Progenitor cell of endocrine pancreas (in vitro differentiated cells): ENCODE results near the gene RCAN1. TPM values are rescaled to one million over a fixed set of nuclear protein-coding genes. Genes with fewer than 3 reads are reported as not detected.

ENCODE experiments used
- DNase-seq: peaks from one replicate; pipeline ENCODE4 v3.0.0; 2021; ENCODE audit warnings: low spot score; ENCODE audit not compliant: unreplicated experiment
- H3K27ac Mint-ChIP-seq: 2 replicates; pipeline ENCODE4 v1.8.0; 2021; ENCODE audit warnings: mild to moderate bottlenecking, moderate library complexity, mixed read lengths
- H3K27me3 Mint-ChIP-seq: 2 replicates; pipeline ENCODE4 v1.8.0; 2021; ENCODE audit warnings: mixed read lengths
- H3K36me3 Mint-ChIP-seq: 2 replicates; pipeline ENCODE4 v1.8.0; 2022; ENCODE audit warnings: mixed read lengths; ENCODE audit not compliant: insufficient read depth
- H3K4me1 Mint-ChIP-seq: 2 replicates; pipeline ENCODE4 v1.8.0; 2021; ENCODE audit warnings: low read depth, mixed read lengths
- H3K4me3 Mint-ChIP-seq: 2 replicates; pipeline ENCODE4 v1.8.0; 2021; ENCODE audit warnings: low read depth, mild to moderate bottlenecking, moderate library complexity, mixed read lengths
- H3K9me3 Mint-ChIP-seq: 2 replicates; pipeline ENCODE4 v1.8.0; 2021; ENCODE audit warnings: low read depth, mixed read lengths
- total RNA-seq: library from RNA; stranded (reverse); gene quantifications from 2 replicates; pipeline ENCODE4 v1.2.1, GENCODE V29; 2021
- TF ChIP-seq, protein P1 (sequence below): fragments of 200-600 bp; sonication (generic); IDR thresholded peaks from one replicate; pipeline ENCODE4 v1.5.0; 2021; ENCODE audit warnings: antibody characterized with exemption, mild to moderate bottlenecking; ENCODE audit not compliant: unreplicated experiment

Gene RCAN1
- total RNA-seq, 1 donor from 2014 or later: 11.6 TPM

DNA sequence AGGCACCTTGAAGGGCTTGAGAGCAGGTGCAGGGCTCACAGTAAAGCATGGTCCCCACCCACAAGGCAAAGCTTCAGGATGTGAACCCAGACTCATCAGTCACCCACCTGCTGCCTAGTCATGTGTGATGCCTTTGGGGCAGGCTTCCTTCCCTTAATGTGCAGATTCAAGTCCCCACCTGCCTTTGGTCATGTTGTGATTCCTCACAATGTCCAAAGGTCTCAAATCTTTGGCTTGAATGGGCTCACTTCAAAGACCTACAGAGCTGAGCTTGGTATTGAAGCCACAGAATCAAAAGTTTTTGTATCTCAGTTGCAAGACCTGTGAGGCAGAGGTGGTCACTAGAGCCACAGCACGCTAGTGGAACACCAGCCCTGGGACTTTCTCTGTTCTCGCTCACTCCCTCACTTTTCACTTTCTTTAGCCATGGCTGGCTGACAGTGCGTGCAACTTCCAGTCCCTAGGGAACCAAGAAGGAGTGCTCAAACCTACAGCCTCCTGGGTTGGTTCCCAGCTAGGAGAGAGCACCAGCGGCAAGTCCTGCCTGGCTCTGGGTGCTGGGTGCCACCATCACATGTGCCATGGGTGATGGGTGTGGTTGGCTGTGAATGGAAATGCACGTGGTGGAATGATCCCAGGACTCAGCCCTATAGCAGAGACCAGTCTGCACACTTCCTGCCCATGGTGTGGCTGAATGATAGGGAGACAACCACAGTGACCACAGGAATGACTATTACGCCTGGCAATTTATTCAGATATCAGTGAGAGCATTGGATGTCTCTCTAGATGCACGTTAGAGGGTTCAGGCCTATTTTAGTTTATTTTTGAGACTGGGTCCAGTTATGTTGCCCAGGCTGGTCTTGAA is 27.5 kb upstream of the RCAN1 start:
- no peak overlapping the region for H3K4me3 Mint-ChIP-seq
- no peaks in the 10 kb centered on the region for H3K27me3 Mint-ChIP-seq
- no peaks in the 10 kb centered on the region for H3K36me3 Mint-ChIP-seq
- no peak overlapping the region for H3K27ac Mint-ChIP-seq
- peaks cover 6% of the 10 kb centered on the region for H3K4me1 Mint-ChIP-seq
- DNase-seq: no peak
- no peaks in the 10 kb centered on the region for H3K9me3 Mint-ChIP-seq
- TF ChIP-seq, protein P1, sequence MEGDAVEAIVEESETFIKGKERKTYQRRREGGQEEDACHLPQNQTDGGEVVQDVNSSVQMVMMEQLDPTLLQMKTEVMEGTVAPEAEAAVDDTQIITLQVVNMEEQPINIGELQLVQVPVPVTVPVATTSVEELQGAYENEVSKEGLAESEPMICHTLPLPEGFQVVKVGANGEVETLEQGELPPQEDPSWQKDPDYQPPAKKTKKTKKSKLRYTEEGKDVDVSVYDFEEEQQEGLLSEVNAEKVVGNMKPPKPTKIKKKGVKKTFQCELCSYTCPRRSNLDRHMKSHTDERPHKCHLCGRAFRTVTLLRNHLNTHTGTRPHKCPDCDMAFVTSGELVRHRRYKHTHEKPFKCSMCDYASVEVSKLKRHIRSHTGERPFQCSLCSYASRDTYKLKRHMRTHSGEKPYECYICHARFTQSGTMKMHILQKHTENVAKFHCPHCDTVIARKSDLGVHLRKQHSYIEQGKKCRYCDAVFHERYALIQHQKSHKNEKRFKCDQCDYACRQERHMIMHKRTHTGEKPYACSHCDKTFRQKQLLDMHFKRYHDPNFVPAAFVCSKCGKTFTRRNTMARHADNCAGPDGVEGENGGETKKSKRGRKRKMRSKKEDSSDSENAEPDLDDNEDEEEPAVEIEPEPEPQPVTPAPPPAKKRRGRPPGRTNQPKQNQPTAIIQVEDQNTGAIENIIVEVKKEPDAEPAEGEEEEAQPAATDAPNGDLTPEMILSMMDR: no peak

DNA sequence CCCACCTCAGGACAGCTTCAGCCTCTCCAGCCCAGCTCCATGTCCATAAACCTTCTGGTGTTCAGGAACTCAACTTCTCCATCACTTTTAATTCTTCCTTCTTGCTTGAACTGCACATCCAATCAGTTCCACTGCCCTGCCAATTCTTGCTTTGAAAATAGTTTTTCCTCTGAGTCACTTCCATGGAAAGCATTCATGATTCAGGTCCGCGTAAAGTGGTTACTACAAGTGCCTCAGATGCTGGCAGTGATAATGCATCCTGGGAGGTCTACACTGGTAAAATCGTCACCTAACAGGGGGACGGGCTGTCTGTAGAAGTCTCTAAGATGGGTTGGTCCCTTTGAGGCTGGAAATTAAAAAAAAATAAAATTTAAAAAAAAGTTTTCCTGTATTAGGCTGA is 25.9 kb upstream of the RCAN1 start:
- TF ChIP-seq, protein P1: no peak
- no peak for DNase-seq
- no peaks in the 10 kb centered on the region for H3K36me3 Mint-ChIP-seq
- no peak overlapping the region for H3K4me3 Mint-ChIP-seq
- no peak overlapping the region for H3K27ac Mint-ChIP-seq
- no peaks in the 10 kb centered on the region for H3K9me3 Mint-ChIP-seq
- peaks cover 3% of the 10 kb centered on the region for H3K4me1 Mint-ChIP-seq
- peaks cover 7% of the 10 kb centered on the region for H3K27me3 Mint-ChIP-seq

DNA sequence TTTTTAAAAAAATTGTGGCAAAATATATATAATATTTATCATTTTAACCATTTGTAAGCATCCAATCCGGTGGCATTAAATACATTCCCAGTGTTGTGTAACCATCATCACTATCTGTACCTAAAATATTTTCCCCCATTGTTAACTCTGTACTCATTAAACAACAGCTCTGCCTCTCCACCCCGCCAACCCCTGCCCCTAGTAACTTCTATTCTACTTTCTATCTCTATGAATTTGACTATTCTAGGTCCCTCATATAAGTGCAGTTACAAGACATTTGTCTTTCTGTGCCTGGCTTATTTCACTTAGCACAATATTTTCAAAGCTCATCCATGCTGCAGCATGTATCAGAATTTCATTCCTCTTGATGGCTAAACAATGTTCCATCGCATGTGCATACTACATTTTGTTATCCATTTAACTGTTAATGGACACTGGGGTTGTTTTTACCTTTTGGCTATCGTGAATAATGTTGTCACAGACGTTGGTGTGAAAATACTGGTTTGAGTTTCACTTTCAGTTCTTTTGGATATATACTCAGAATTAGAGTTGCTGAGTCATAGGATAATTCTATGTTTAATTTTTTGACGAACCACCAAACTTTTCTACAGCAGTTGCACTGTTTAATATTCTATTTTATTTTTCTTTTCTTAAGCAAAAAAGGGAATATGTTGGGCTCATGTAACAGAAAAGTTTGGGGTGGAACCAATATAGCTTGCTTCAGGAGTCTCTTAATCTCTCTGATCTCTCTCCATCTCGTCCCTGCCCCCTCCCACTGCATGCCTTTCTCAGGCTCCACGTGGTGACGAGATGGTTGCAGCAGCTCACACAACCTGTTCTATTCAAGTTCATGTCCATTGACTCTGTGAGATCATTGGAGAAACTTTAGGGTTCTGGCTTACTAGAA is 25.2 kb upstream of the RCAN1 start:
- H3K27ac Mint-ChIP-seq: no peak overlapping the region
- TF ChIP-seq, protein P1: no peak
- H3K27me3 Mint-ChIP-seq: peaks cover 7% of the 10 kb centered on the region
- H3K36me3 Mint-ChIP-seq: no peaks in the 10 kb centered on the region
- peaks cover 2% of the 10 kb centered on the region for H3K4me1 Mint-ChIP-seq
- no peaks in the 10 kb centered on the region for H3K9me3 Mint-ChIP-seq
- no peak for DNase-seq
- H3K4me3 Mint-ChIP-seq: no peak overlapping the region

DNA sequence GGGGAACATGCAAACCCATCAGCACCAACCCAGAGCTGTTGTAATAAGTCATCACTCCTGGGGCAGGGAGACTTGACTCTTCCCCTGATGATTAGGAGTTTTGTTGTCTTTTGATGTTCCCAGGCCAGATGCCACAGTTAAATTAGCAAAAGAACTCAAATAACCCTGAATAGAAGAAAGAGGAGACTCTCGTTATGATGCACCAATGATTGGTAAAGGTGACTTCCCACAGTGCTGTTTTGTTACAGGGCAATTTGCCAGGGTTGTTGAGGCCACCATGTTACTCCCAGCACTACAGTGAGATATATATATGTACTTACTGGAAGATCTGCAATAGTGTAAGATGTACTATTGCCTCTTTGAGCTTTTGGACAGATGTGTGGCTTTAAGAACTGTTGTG is 24.3 kb upstream of the RCAN1 start:
- Mint-ChIP-seq H3K9me3 (no peaks in the 10 kb centered on the region), H3K4me1 (no peaks in the 10 kb centered on the region), H3K4me3 (no peak overlapping the region), H3K27me3 (peaks cover 7% of the 10 kb centered on the region), H3K27ac (no peak overlapping the region), H3K36me3 (no peaks in the 10 kb centered on the region)
- TF ChIP-seq, protein P1: no peak
- no peak for DNase-seq

DNA sequence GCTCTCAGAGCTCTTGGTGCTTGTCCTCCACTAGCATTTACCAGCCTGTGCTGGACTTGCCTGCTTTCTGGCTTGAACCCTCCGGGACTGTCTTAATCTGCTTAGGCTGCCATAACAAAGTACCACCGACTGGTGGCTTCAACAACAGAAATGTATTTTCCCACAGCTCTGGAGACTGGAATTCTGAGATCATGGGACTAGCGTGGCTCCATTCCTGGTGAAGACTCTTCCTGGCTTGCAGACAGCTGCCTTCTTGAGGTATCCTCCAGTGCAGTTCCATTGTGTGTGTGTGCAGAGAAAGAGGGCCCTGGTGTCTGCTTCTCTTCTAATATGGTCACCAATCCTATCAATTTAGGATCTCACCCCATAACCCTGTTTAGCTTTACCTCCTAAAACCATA is 22.0 kb upstream of the RCAN1 start:
- no peak for DNase-seq
- no peak overlapping the region for H3K27ac Mint-ChIP-seq
- H3K9me3 Mint-ChIP-seq: no peaks in the 10 kb centered on the region
- H3K4me1 Mint-ChIP-seq: no peaks in the 10 kb centered on the region
- TF ChIP-seq, protein P1: no peak
- H3K27me3 Mint-ChIP-seq: peaks cover 21% of the 10 kb centered on the region
- no peaks in the 10 kb centered on the region for H3K36me3 Mint-ChIP-seq
- no peak overlapping the region for H3K4me3 Mint-ChIP-seq
